Muscle layer of duodenum (tissue), 2 donors: Measurements from ENCODE around the gene ST3GAL6.

Experiments
- H3K27ac ChIP-seq: one replicate; pipeline ENCODE4 v1.7.0; 2013; ENCODE audit warnings: mild to moderate bottlenecking, low read length
- H3K27me3 ChIP-seq: one replicate; pipeline ENCODE4 v1.7.0; 2013; ENCODE audit warnings: low read depth, mild to moderate bottlenecking, control low read depth, low read length
- H3K36me3 ChIP-seq, 2 donors: one replicate each; pipeline ENCODE4 v1.7.0; 2013; ENCODE audit warnings: low read length in 2 of 2, control low read depth in 1 of 2, mild to moderate bottlenecking in 1 of 2; ENCODE audit not compliant: insufficient read depth in 2 of 2, control insufficient read depth in 1 of 2
- H3K4me1 ChIP-seq, 2 donors: one replicate each; pipeline ENCODE4 v1.7.0; 2013; ENCODE audit warnings: low read length in 2 of 2, mild to moderate bottlenecking in 2 of 2, control low read depth in 1 of 2, moderate library complexity in 1 of 2; ENCODE audit not compliant: insufficient read depth in 2 of 2, control insufficient read depth in 1 of 2
- H3K4me3 ChIP-seq, 2 donors: one replicate each; pipeline ENCODE4 v1.7.0; 2013; ENCODE audit warnings: low read length in 2 of 2, low read depth in 1 of 2, mild to moderate bottlenecking in 1 of 2
- H3K9me3 ChIP-seq, 2 donors: one replicate each; pipeline ENCODE4 v1.7.0; 2013; ENCODE audit warnings: low read length in 2 of 2, control low read depth in 1 of 2, mild to moderate bottlenecking in 1 of 2; ENCODE audit not compliant: control insufficient read depth in 1 of 2
- donor health status: healthy.

Gene ST3GAL6

GRCh38 chr3:98761643-98762229 is 1.4 kb upstream of the ST3GAL6 start:
- H3K4me1 ChIP-seq = peaks cover 6 to 32% of the 10 kb centered on the region in 2 donors
- H3K9me3 ChIP-seq = no peaks in the 10 kb centered on the region
- no peak overlapping the region for H3K27ac ChIP-seq
- no peaks in the 10 kb centered on the region for H3K36me3 ChIP-seq
- H3K27me3 ChIP-seq = no peaks in the 10 kb centered on the region
- H3K4me3 ChIP-seq = no peak overlapping the region

GRCh38 chr3:98763819-98764418 is 779 bp downstream of the ST3GAL6 start:
- Histone ChIP-seq H3K27me3 (no peaks in the 10 kb centered on the region), H3K4me3 (peak overlapping the region; percentile 23 to 36), H3K36me3 (no peaks in the 10 kb centered on the region), H3K9me3 (no peaks in the 10 kb centered on the region), H3K27ac (peak overlapping the region; percentile 41), H3K4me1 (peaks cover 6 to 32% of the 10 kb centered on the region in 2 donors)

- peaks cover 6 to 32% of the 10 kb centered on the region in 2 donors for H3K4me1 ChIP-seq
- no peaks in the 10 kb centered on the region for H3K36me3 ChIP-seq
- peak overlapping the region; percentile 23 to 36 for H3K4me3 ChIP-seq
- H3K27me3 ChIP-seq = no peaks in the 10 kb centered on the region
- H3K9me3 ChIP-seq = no peaks in the 10 kb centered on the region
- peak overlapping the region; percentile 14 for H3K27ac ChIP-seq
These were observed 1.3 kb downstream of the ST3GAL6 start for GRCh38 chr3:98764472-98764884.

- H3K27me3 ChIP-seq = no peaks in the 10 kb centered on the region
- no peaks in the 10 kb centered on the region for H3K36me3 ChIP-seq
- H3K9me3 ChIP-seq = no peaks in the 10 kb centered on the region
- H3K4me3 ChIP-seq = no peak overlapping the region
- H3K4me1 ChIP-seq = peaks cover 6 to 35% of the 10 kb centered on the region in 2 donors
- no peak overlapping the region for H3K27ac ChIP-seq
These were observed 2.6 kb downstream of the ST3GAL6 start for GRCh38 chr3:98765721-98766120.

- Histone ChIP-seq H3K4me3 (no peak overlapping the region), H3K36me3 (no peaks in the 10 kb centered on the region), H3K4me1 (peaks cover 6 to 32% of the 10 kb centered on the region in 2 donors), H3K27me3 (no peaks in the 10 kb centered on the region), H3K27ac (no peak overlapping the region), H3K9me3 (no peaks in the 10 kb centered on the region)
These were observed 3.8 kb downstream of the ST3GAL6 start for GRCh38 chr3:98766924-98767323.

GRCh38 chr3:98768961-98769360 is 5.8 kb downstream of the ST3GAL6 start:
- Histone ChIP-seq H3K27ac (no peak overlapping the region), H3K36me3 (no peaks in the 10 kb centered on the region), H3K27me3 (no peaks in the 10 kb centered on the region), H3K4me1 (peaks cover 6 to 16% of the 10 kb centered on the region in 2 donors), H3K4me3 (no peak overlapping the region), H3K9me3 (no peaks in the 10 kb centered on the region)

GRCh38 chr3:98769448-98769847 is 6.3 kb downstream of the ST3GAL6 start:
- Histone ChIP-seq H3K27me3 (no peaks in the 10 kb centered on the region), H3K36me3 (peaks cover 0 to 3% of the 10 kb centered on the region in 2 donors), H3K4me1 (peaks cover 6 to 11% of the 10 kb centered on the region in 2 donors), H3K4me3 (no peak overlapping the region), H3K27ac (no peak overlapping the region), H3K9me3 (no peaks in the 10 kb centered on the region)

GRCh38 chr3:98770261-98771039 is 7.3 kb downstream of the ST3GAL6 start:
- H3K36me3 ChIP-seq = peaks cover 0 to 9% of the 10 kb centered on the region in 2 donors
- no peak overlapping the region for H3K4me3 ChIP-seq
- H3K4me1 ChIP-seq = peaks cover 0 to 6% of the 10 kb centered on the region in 2 donors
- no peaks in the 10 kb centered on the region for H3K9me3 ChIP-seq
- H3K27ac ChIP-seq = no peak overlapping the region
- H3K27me3 ChIP-seq = no peaks in the 10 kb centered on the region

GRCh38 chr3:98772022-98772421 is 8.9 kb downstream of the ST3GAL6 start:
- Histone ChIP-seq H3K27ac (no peak overlapping the region), H3K9me3 (no peaks in the 10 kb centered on the region), H3K27me3 (no peaks in the 10 kb centered on the region), H3K4me1 (peaks cover 0 to 6% of the 10 kb centered on the region in 2 donors), H3K36me3 (peaks cover 0 to 9% of the 10 kb centered on the region in 2 donors), H3K4me3 (no peak overlapping the region)

GRCh38 chr3:98775459-98776139 is 12.5 kb downstream of the ST3GAL6 start:
- no peak overlapping the region for H3K27ac ChIP-seq

GRCh38 chr3:98776140-98776493 is 13.0 kb downstream of the ST3GAL6 start:
- Histone ChIP-seq H3K27ac (no peak overlapping the region), H3K4me3 (no peak overlapping the region), H3K4me1 (no peaks in the 10 kb centered on the region), H3K9me3 (no peaks in the 10 kb centered on the region), H3K27me3 (no peaks in the 10 kb centered on the region), H3K36me3 (peaks cover 0 to 9% of the 10 kb centered on the region in 2 donors)

More at GRCh38 chr3:98775459-98776139, 12.5 kb downstream of the ST3GAL6 start:
- Histone ChIP-seq H3K9me3 (no peaks in the 10 kb centered on the region), H3K4me3 (no peak overlapping the region), H3K27me3 (no peaks in the 10 kb centered on the region), H3K36me3 (peaks cover 0 to 9% of the 10 kb centered on the region in 2 donors), H3K4me1 (peaks cover 0 to 5% of the 10 kb centered on the region in 2 donors)
